Measurements from ENCODE around the gene MACO1.
A peak's percentile ranks its signal among the peaks of the same experiment; 100 is the strongest.

Gene MACO1

GRCh38 chr1:25541425-25541824 lies 110.7 kb downstream of the MACO1 start:
- TF ChIP-seq TEAD4 (IDR thresholded peaks at IDR 0.05) (no peak), EP300 (IDR thresholded peaks at IDR 0.05; ENCODE audit: borderline replicate concordance) (no peak), CEBPB (IDR thresholded peaks at IDR 0.05) (no peak), TAF1 (IDR thresholded peaks at IDR 0.05; ENCODE audit: low read depth) (no peak), TCF12 (IDR thresholded peaks at IDR 0.05; ENCODE audit: low read depth) (no peak)
- TF ChIP-seq, protein P1, sequence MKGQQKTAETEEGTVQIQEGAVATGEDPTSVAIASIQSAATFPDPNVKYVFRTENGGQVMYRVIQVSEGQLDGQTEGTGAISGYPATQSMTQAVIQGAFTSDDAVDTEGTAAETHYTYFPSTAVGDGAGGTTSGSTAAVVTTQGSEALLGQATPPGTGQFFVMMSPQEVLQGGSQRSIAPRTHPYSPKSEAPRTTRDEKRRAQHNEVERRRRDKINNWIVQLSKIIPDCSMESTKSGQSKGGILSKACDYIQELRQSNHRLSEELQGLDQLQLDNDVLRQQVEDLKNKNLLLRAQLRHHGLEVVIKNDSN (IDR thresholded peaks at IDR 0.05): no peak

- TF ChIP-seq RAD21 (IDR thresholded peaks at IDR 0.05; ENCODE audit: low read depth) (no peak), TCF12 (IDR thresholded peaks at IDR 0.05; ENCODE audit: low read depth) (no peak), MAX (IDR thresholded peaks at IDR 0.05) (no peak), EGR1 (IDR thresholded peaks at IDR 0.05) (no peak), YY1 (IDR thresholded peaks at IDR 0.05; ENCODE audit: low read depth) (no peak)
- TF ChIP-seq, protein P2, sequence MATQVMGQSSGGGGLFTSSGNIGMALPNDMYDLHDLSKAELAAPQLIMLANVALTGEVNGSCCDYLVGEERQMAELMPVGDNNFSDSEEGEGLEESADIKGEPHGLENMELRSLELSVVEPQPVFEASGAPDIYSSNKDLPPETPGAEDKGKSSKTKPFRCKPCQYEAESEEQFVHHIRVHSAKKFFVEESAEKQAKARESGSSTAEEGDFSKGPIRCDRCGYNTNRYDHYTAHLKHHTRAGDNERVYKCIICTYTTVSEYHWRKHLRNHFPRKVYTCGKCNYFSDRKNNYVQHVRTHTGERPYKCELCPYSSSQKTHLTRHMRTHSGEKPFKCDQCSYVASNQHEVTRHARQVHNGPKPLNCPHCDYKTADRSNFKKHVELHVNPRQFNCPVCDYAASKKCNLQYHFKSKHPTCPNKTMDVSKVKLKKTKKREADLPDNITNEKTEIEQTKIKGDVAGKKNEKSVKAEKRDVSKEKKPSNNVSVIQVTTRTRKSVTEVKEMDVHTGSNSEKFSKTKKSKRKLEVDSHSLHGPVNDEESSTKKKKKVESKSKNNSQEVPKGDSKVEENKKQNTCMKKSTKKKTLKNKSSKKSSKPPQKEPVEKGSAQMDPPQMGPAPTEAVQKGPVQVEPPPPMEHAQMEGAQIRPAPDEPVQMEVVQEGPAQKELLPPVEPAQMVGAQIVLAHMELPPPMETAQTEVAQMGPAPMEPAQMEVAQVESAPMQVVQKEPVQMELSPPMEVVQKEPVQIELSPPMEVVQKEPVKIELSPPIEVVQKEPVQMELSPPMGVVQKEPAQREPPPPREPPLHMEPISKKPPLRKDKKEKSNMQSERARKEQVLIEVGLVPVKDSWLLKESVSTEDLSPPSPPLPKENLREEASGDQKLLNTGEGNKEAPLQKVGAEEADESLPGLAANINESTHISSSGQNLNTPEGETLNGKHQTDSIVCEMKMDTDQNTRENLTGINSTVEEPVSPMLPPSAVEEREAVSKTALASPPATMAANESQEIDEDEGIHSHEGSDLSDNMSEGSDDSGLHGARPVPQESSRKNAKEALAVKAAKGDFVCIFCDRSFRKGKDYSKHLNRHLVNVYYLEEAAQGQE (IDR thresholded peaks at IDR 0.05; ENCODE audit: low read depth): no peak
Observed at GRCh38 chr1:25541889-25542658, 111.4 kb downstream of the MACO1 start.

- TF ChIP-seq, protein P2 (IDR thresholded peaks at IDR 0.05; ENCODE audit: low read depth): no peak
- peak; percentile 36; the same call in 1 of the 2 replicates for TF ChIP-seq EGR1 (IDR thresholded peaks at IDR 0.05)
Observed at GRCh38 chr1:25543005-25543424, 112.3 kb downstream of the MACO1 start.

DNA sequence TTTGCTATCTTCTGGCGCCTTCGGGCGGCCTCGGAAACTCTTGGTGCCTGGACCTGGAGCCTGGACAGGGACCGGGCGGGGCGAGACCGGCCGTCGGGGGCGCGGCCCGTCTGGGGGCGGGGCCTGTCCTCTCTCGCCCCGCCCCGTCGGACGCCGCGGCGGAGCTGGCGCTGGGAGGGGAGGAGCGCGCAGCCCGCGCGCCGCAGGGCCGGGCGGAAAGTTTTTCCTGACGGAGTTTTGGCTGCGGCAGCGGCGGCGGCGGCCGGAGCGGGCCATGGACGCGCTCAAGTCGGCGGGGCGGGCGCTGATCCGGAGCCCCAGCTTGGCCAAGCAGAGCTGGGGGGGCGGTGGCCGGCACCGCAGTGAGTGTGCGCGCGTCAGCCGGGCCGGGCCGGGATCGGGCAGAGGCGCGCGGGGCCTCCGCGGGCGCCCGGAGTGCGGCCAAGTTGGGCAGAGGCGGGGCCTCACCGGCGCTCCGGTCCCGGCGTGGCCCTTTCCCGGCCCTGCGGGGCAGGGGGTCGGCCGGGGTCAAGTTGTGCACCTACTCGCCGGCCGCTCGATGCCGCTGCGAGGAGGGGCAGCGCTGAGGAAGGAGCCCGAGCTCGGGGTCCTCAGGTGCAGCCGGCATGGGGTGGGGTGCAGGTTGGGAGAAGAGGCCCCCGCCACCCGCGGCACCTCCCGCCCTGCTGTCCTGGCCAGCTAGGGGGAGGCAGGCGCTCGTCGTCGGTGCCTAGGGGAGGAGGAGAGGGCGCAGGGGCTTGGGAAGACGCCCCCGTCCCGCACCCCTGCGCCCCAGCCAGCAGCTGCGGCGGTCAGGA lies 112.9 kb downstream of the MACO1 start, which contains the start of gene LDLRAP1:
TSS of gene LDLRAP1 (plus strand) at position 182 of the 818 bp plus-strand sequence. CDS start at position 275, 93 bp downstream.
- TF ChIP-seq ZBTB7A (IDR thresholded peaks at IDR 0.05; ENCODE audit: low read depth) (peak; percentile 11; the same call in 1 of the 2 replicates), YY1 (IDR thresholded peaks at IDR 0.05; ENCODE audit: low read depth) (peak; percentile 42; the same call in 1 of the 2 replicates), TAF1 (IDR thresholded peaks at IDR 0.05; ENCODE audit: low read depth) (peak; percentile 63; the same call in 1 of the 2 replicates), RAD21 (IDR thresholded peaks at IDR 0.05; ENCODE audit: low read depth) (no peak), NFIC (IDR thresholded peaks at IDR 0.05) (no peak), EP300 (IDR thresholded peaks at IDR 0.05; ENCODE audit: borderline replicate concordance) (0 out of 2 replicates have a peak, but pooled peaks have one; percentile 23)

- no peak for TF ChIP-seq CEBPB (IDR thresholded peaks at IDR 0.05)
- no peak for TF ChIP-seq YY1 (IDR thresholded peaks at IDR 0.05; ENCODE audit: low read depth)
- no peak; the same call in 1 of the 2 replicates for TF ChIP-seq ZBTB7A (IDR thresholded peaks at IDR 0.05; ENCODE audit: low read depth)
- no peak for TF ChIP-seq EP300 (IDR thresholded peaks at IDR 0.05; ENCODE audit: borderline replicate concordance)
- TF ChIP-seq RAD21 (IDR thresholded peaks at IDR 0.05; ENCODE audit: low read depth): no peak
- TF ChIP-seq, protein P1 (IDR thresholded peaks at IDR 0.05): no peak
- no peak for TF ChIP-seq TEAD4 (IDR thresholded peaks at IDR 0.05)
- TF ChIP-seq EGR1 (IDR thresholded peaks at IDR 0.05): no peak
- TF ChIP-seq MAX (IDR thresholded peaks at IDR 0.05): no peak
- TF ChIP-seq NFIC (IDR thresholded peaks at IDR 0.05): no peak
- no peak for TF ChIP-seq FOXM1 (IDR thresholded peaks at IDR 0.05; ENCODE audit: borderline replicate concordance, low read depth)
- TF ChIP-seq TCF12 (IDR thresholded peaks at IDR 0.05; ENCODE audit: low read depth): no peak
- no peak for TF ChIP-seq CREB1 (IDR thresholded peaks at IDR 0.05; ENCODE audit: low read depth)
- no peak for TF ChIP-seq TAF1 (IDR thresholded peaks at IDR 0.05; ENCODE audit: low read depth)
- TF ChIP-seq, protein P2 (IDR thresholded peaks at IDR 0.05; ENCODE audit: low read depth): no peak
Observed at GRCh38 chr1:25544243-25544764, 113.6 kb downstream of the MACO1 start.
